ENCODE results near the gene SVOPL.

The SVOPL gene

GRCh38 chr7:138553805-138554204 lies 147.4 kb downstream of the SVOPL start:
- DNase-seq, result no peak

- DNase-seq, result no peak
These were observed 150.1 kb downstream of the SVOPL start for GRCh38 chr7:138551102-138551501.

GRCh38 chr7:138550337-138550736 lies 150.8 kb downstream of the SVOPL start:
- DNase-seq, result no peak

- DNase-seq, result no peak
These were observed 152.1 kb downstream of the SVOPL start for GRCh38 chr7:138549082-138549481.

DNA sequence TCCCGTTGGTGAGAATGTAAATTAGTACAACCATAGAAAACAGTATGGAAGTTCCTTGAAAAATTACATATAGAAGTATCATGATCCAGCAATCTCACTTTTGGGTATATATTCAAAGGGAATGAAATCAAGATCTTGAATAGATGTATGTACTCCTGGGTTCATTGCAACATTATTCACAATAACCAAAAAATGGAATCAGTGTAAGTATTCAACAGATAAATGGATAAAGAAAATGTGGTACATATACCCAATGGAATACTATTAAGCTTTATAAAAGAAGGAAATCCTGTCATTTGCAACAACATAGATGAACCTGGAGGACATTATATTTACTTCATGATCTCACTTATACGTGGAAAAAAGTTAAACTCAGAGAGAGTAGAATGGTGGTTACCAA lies 154.3 kb downstream of the SVOPL start:
- DNase-seq, result no peak

GRCh38 chr7:138546064-138546619 lies 155.0 kb downstream of the SVOPL start:
- DNase-seq, result no peak

- no peak for DNase-seq
These were observed 156.0 kb downstream of the SVOPL start for GRCh38 chr7:138545123-138545522.
